IMR-90 (cell line): ENCODE data around the gene ENO2. TPM values are rescaled to one million over a fixed set of nuclear protein-coding genes. Genes with fewer than 3 reads are reported as not detected.
A peak's percentile ranks its signal among the peaks of the same experiment; 100 is the strongest.

Experiments used
- ATAC-seq: fragments of 200-7000 bp; cut with Tn5 transposase; 2 replicates; pipeline ENCODE4 v1.9.1; 2020; ENCODE audit warnings: low read depth, mild to moderate bottlenecking, moderate library complexity
- BruUV-seq: library from RNA; stranded (reverse); fragments of 400-500 nt; replicated peaks from 2 replicates; lab custom pipeline; 2021; lab: Mats Ljungman, UMichigan
- CTCF ChIA-PET: fragments of 300-600 bp; formaldehyde crosslinking; extraction: SDS; loops from one replicate; lab custom pipeline; 2021; ENCODE audit warnings: antibody characterized with exemption; lab: Yijun Ruan, JAX
- POLR2A ChIA-PET: fragments of 300-600 bp; sonication (Branson Sonifier 250); formaldehyde crosslinking; loops from one replicate; lab custom pipeline; 2022; ENCODE audit warnings: antibody characterized with exemption; ENCODE audit not compliant: unreplicated experiment; lab: Charles Lee
- DNase-seq: peaks from one replicate; pipeline ENCODE4 v3.0.0; 2013
- H2AFZ ChIP-seq: replicated peaks from 2 replicates; pipeline ENCODE3; 2013; ENCODE audit warnings: low read length, mild to moderate bottlenecking; ENCODE audit not compliant: poor library complexity
- H2AK5ac ChIP-seq: 2 replicates; pipeline ENCODE4 v1.6.1; 2013; ENCODE audit warnings: low read depth, low read length, inconsistent platforms
- H2AK9ac ChIP-seq: replicated peaks from 2 replicates; pipeline ENCODE3; 2013; ENCODE audit warnings: mild to moderate bottlenecking, low read depth, low read length, moderate library complexity; ENCODE audit not compliant: poor library complexity
- H2BK120ac ChIP-seq: 2 replicates; pipeline ENCODE4 v1.6.1; 2013; ENCODE audit warnings: low read depth, low read length, inconsistent platforms
- H2BK15ac ChIP-seq: 3 replicates; pipeline ENCODE4 v1.6.1; 2013; ENCODE audit warnings: low read depth, low read length, inconsistent platforms
- H2BK20ac ChIP-seq: 2 replicates; pipeline ENCODE4 v1.6.1; 2013; ENCODE audit warnings: low read depth, mild to moderate bottlenecking, inconsistent platforms, low read length, moderate library complexity
- H2BK5ac ChIP-seq: 2 replicates; pipeline ENCODE4 v1.6.1; 2013; ENCODE audit warnings: mild to moderate bottlenecking, low read depth, low read length, inconsistent platforms; ENCODE audit not compliant: poor library complexity, severe bottlenecking
- H3K14ac ChIP-seq: replicated peaks from 2 replicates; pipeline ENCODE4 v1.6.1; 2013; ENCODE audit warnings: low read depth, low read length, inconsistent platforms
- H3K18ac ChIP-seq: 2 replicates; pipeline ENCODE4 v1.6.1; 2013; ENCODE audit warnings: low read depth, low read length, control low read depth
- H3K23ac ChIP-seq: 2 replicates; pipeline ENCODE4 v1.6.1; 2013; ENCODE audit warnings: low read depth, low read length, inconsistent platforms
- H3K27ac ChIP-seq: 2 replicates; pipeline ENCODE4 v1.5.1; 2013; ENCODE audit warnings: mild to moderate bottlenecking, control low read depth, low read length; ENCODE audit not compliant: insufficient read depth
- H3K27me3 ChIP-seq: 2 replicates; pipeline ENCODE4 v1.6.1; 2013; ENCODE audit warnings: low read length; ENCODE audit not compliant: control insufficient read depth, insufficient read depth
- H3K36me3 ChIP-seq: 2 replicates; pipeline ENCODE4 v1.6.1; 2013; ENCODE audit warnings: low read length, mixed read lengths; ENCODE audit not compliant: control insufficient read depth, insufficient read depth
- H3K4ac ChIP-seq: 2 replicates; pipeline ENCODE4 v1.6.1; 2013; ENCODE audit warnings: low read depth, low read length, inconsistent platforms
- H3K4me1 ChIP-seq: 2 replicates; pipeline ENCODE4 v1.6.1; 2013; ENCODE audit warnings: low read length, mixed read lengths; ENCODE audit not compliant: control insufficient read depth, insufficient read depth
- H3K4me2 ChIP-seq: 2 replicates; pipeline ENCODE4 v1.6.1; 2013; ENCODE audit warnings: low read depth, mild to moderate bottlenecking, control low read depth, low read length, moderate library complexity
- H3K4me3 ChIP-seq: 2 replicates; pipeline ENCODE4 v1.5.1; 2013; ENCODE audit warnings: low read depth, mild to moderate bottlenecking, control low read depth, low read length, moderate library complexity; ENCODE audit not compliant: insufficient read depth
- H3K56ac ChIP-seq: 2 replicates; pipeline ENCODE4 v1.6.1; 2013; ENCODE audit warnings: low read length, inconsistent platforms; ENCODE audit not compliant: insufficient read depth; ENCODE audit errors: extremely low read depth
- H3K79me1 ChIP-seq, 2 experiments: 2 replicates each; pipeline ENCODE4 v1.6.1; 2013; ENCODE audit warnings: low read length in 2 of 2, inconsistent platforms in 1 of 2, low read depth in 1 of 2
- H3K9ac ChIP-seq: 2 replicates; pipeline ENCODE4 v1.6.1; 2013; ENCODE audit warnings: low read depth, low read length, control low read depth
- H3K9me1 ChIP-seq: 2 replicates; pipeline ENCODE4 v1.6.1; 2013; ENCODE audit warnings: low read length, inconsistent platforms; ENCODE audit not compliant: insufficient read depth
- H3K9me3 ChIP-seq: 2 replicates; pipeline ENCODE4 v1.6.1; 2013; ENCODE audit warnings: low read length; ENCODE audit not compliant: control insufficient read depth, insufficient read depth
- H4K20me1 ChIP-seq: 2 replicates; pipeline ENCODE4 v1.6.1; 2013; ENCODE audit warnings: low read length, inconsistent platforms; ENCODE audit not compliant: insufficient read depth
- H4K5ac ChIP-seq: 2 replicates; pipeline ENCODE4 v1.6.1; 2013; ENCODE audit warnings: mild to moderate bottlenecking, low read depth, low read length, control low read depth
- H4K8ac ChIP-seq, 2 experiments: 2 replicates each; pipeline ENCODE4 v1.6.1; 2013; ENCODE audit warnings: low read depth in 2 of 2, low read length in 2 of 2, control low read depth in 1 of 2, inconsistent platforms in 1 of 2
- H4K91ac ChIP-seq: 2 replicates; pipeline ENCODE4 v1.6.1; 2013; ENCODE audit warnings: low read depth, low read length, inconsistent platforms; ENCODE audit not compliant: insufficient read depth
- BHLHE40 ChIP-seq: fragments of 150-350 bp; IDR thresholded peaks from 2 replicates; pipeline ENCODE4 v1.6.1; 2016; ENCODE audit warnings: mild to moderate bottlenecking, low read depth, low read length
- CHD1 ChIP-seq: IDR thresholded peaks from 2 replicates; pipeline ENCODE4 v1.6.1; 2012; ENCODE audit warnings: low read depth, low read length, improper control_type of control experiment
- RCOR1 ChIP-seq: IDR thresholded peaks from 2 replicates; pipeline ENCODE4 v1.6.1; 2012; ENCODE audit warnings: mild to moderate bottlenecking, low read length, improper control_type of control experiment; ENCODE audit not compliant: insufficient replicate concordance
- RFX5 ChIP-seq: IDR thresholded peaks from 2 replicates; pipeline ENCODE4 v1.8.0; 2012; ENCODE audit warnings: low read depth, mild to moderate bottlenecking, low read length, moderate library complexity
- WGBS, 2 experiments: methylation state at CpG; one replicate each; pipeline versions ENCODE4 v1.1.5 to v1.1.7; 2013; ENCODE audit warnings: missing lambda C conversion rate in 2 of 2; ENCODE audit not compliant: insufficient read length in 1 of 2; ENCODE audit errors: extremely low coverage in 2 of 2; 5-methylcytosine and 5-hydroxymethylcytosine counted together
- dilution Hi-C: fragments of 300-500 bp; cut with HindIII; formaldehyde crosslinking; loops from one replicate; pipeline ENCODE4 v1.14.3; 2018; ENCODE audit warnings: low sequenced_read_pairs; ENCODE audit not compliant: unreplicated experiment
- in situ Hi-C: fragments of 300-500 bp; cut with MboI; formaldehyde crosslinking; loops from 3 replicates; pipeline ENCODE4 v1.14.3; 2019; ENCODE audit warnings: low sequenced_read_pairs, inconsistent platforms, mixed read lengths
- intact Hi-C: fragments of 100-400 bp; cut with micrococcal nuclease; formaldehyde crosslinking; loops from 2 replicates; pipeline ENCODE4 v1.10.0; 2022
- polyA plus RNA-seq, 3 experiments: library from polyadenylated mRNA; depleted of rRNA; stranded (reverse); fragments of >200 nt; gene quantifications; 2 replicates each; pipeline ENCODE4 v1.2.3, GENCODE V29; 2012; ENCODE audit warnings: low replicate concordance in 1 of 3
- total RNA-seq: library from RNA; depleted of rRNA; stranded (reverse); fragments of >200 nt; gene quantifications from 2 replicates; pipeline ENCODE4 v1.2.3, GENCODE V29; 2012
- TF ChIP-seq, protein P1 (sequence below): conservative IDR thresholded peaks from 2 replicates; pipeline ENCODE4 v1.5.1; 2012; ENCODE audit warnings: mild to moderate bottlenecking, low read depth, low read length, improper control_type of control experiment
- TF ChIP-seq, protein P2 (sequence below): fragments of 150-350 bp; IDR thresholded peaks from 2 replicates; pipeline ENCODE4 v1.6.1; 2016; ENCODE audit warnings: low read depth, mild to moderate bottlenecking, low read length, moderate library complexity, borderline replicate concordance

Gene ENO2
- total and polyA plus RNA-seq, 2 of the 4 experiments (the other 2 are of a cell fraction), result 28.3 to 92.8 TPM

DNA sequence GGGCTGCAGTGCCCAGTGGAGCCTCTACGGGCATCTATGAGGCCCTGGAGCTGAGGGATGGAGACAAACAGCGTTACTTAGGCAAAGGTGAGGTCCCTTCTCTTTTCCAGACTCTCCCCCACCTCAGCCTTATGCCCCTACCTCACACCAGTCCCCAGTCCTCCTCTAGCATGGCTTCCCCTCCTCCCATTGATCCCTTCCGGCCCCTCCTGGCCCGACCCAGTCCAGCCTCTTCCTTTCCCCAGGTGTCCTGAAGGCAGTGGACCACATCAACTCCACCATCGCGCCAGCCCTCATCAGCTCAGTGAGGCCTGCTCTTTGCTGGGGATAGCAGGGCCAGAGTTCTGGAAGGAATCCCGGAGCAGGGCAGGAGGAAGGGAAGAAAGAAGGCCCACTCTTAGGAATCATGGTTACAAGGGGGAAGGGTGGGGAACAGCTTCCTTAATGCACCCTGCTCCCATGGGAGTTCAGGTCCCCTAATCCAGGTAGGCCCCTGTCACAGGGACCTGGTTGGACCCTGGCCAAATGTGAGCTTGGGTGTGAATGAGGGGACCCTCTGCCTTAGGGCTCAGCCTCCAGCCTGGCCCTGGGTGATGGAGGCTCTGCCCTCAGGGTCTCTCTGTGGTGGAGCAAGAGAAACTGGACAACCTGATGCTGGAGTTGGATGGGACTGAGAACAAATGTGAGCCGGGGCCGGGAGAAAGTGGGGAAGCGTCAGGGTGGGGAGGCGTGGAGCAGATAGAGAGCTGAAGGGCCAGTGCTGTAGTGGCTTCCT lies 2.2 kb downstream of the ENO2 start:
- no peak overlapping the region for H3K27ac ChIP-seq
- H3K18ac ChIP-seq, result no peak overlapping the region
- 0 out of 2 replicates have a peak overlapping the region, but pooled peaks have one; percentile 8 for H2BK20ac ChIP-seq
- H3K9ac ChIP-seq, result 0 out of 2 replicates have a peak overlapping the region, but pooled peaks have one; percentile 23
- no peak overlapping the region for H2BK120ac ChIP-seq
- H3K4me3 ChIP-seq, result no peak overlapping the region
- in situ Hi-C loops, result no loop called here
- H2AFZ ChIP-seq, result no peak overlapping the region
- H4K8ac ChIP-seq, result peak overlapping the region in 1 of 2 experiments; percentile 53; a peak in 2 of 4 replicates
- no peak overlapping the region for H4K91ac ChIP-seq
- H2AK9ac ChIP-seq, result peak overlapping the region; percentile 86
- peak overlapping the region; percentile 96; the same call in 1 of the 2 replicates for H3K4me2 ChIP-seq
- no peak overlapping the region; the same call in 2 of the 3 replicates for H2BK15ac ChIP-seq
- peak overlapping the region; percentile 23 for H2BK5ac ChIP-seq
- WGBS, 2 experiments, result 92% methylated on average over 6 of the region's 11 CpGs; no CpG with 5 or more reads in 1 of the 2 experiments
- H4K5ac ChIP-seq, result no peak overlapping the region
- ATAC-seq (no peak), DNase-seq (no peak)
- no peaks in the 10 kb centered on the region for H3K27me3 ChIP-seq
- H4K20me1 ChIP-seq, result 0 out of 2 replicates have a peak, but pooled peaks cover 6% of the 10 kb centered on the region
- no peak overlapping the region for H3K56ac ChIP-seq
- dilution Hi-C loops, result no loop called here
- H3K79me1 ChIP-seq, result peaks cover 37 to 41% of the 10 kb centered on the region in 2 experiments
- peaks cover 23% of the 10 kb centered on the region for H3K4me1 ChIP-seq
- peaks cover 8% of the 10 kb centered on the region; the same call in 1 of the 2 replicates for H3K9me1 ChIP-seq
- H2AK5ac ChIP-seq, result peak overlapping the region; percentile 65
- intact Hi-C loops, result no loop called here
- CTCF ChIA-PET, result no interaction called here
- 0 out of 2 replicates have a peak overlapping the region, but pooled peaks have one; percentile 39 for H3K4ac ChIP-seq
- H3K23ac ChIP-seq, result no peak overlapping the region
- no peaks in the 10 kb centered on the region for H3K9me3 ChIP-seq
- H3K36me3 ChIP-seq, result peaks cover 34% of the 10 kb centered on the region
- no TSS peak for BruUV-seq
- POLR2A ChIA-PET, result no interaction called here
- TF ChIP-seq RCOR1 (no peak), CHD1 (no peak), RFX5 (no peak), BHLHE40 (no peak)
- TF ChIP-seq, protein P1, sequence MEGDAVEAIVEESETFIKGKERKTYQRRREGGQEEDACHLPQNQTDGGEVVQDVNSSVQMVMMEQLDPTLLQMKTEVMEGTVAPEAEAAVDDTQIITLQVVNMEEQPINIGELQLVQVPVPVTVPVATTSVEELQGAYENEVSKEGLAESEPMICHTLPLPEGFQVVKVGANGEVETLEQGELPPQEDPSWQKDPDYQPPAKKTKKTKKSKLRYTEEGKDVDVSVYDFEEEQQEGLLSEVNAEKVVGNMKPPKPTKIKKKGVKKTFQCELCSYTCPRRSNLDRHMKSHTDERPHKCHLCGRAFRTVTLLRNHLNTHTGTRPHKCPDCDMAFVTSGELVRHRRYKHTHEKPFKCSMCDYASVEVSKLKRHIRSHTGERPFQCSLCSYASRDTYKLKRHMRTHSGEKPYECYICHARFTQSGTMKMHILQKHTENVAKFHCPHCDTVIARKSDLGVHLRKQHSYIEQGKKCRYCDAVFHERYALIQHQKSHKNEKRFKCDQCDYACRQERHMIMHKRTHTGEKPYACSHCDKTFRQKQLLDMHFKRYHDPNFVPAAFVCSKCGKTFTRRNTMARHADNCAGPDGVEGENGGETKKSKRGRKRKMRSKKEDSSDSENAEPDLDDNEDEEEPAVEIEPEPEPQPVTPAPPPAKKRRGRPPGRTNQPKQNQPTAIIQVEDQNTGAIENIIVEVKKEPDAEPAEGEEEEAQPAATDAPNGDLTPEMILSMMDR, result no peak
- TF ChIP-seq, protein P2, sequence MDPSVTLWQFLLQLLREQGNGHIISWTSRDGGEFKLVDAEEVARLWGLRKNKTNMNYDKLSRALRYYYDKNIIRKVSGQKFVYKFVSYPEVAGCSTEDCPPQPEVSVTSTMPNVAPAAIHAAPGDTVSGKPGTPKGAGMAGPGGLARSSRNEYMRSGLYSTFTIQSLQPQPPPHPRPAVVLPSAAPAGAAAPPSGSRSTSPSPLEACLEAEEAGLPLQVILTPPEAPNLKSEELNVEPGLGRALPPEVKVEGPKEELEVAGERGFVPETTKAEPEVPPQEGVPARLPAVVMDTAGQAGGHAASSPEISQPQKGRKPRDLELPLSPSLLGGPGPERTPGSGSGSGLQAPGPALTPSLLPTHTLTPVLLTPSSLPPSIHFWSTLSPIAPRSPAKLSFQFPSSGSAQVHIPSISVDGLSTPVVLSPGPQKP, result no peak
- H3K14ac ChIP-seq, result no peak overlapping the region; the same call in 1 of the 2 replicates
